ENCODE measurements around the gene ARHGAP26.

ARHGAP26 gene

GRCh38 chr5:142878111-142878510 lies 107.9 kb downstream of the ARHGAP26 start:
- Histone ChIP-seq H3K9ac (ENCODE audit: low read depth, low read length) (no peak overlapping the region), H3K9me3 (ENCODE audit: control insufficient read depth, insufficient read depth, low read length) (no peaks in the 10 kb centered on the region), H3K4me1 (ENCODE audit: insufficient read depth, low read length) (peaks cover 24% of the 10 kb centered on the region), H3K36me3 (ENCODE audit: insufficient read depth, low read length) (no peaks in the 10 kb centered on the region)

- Histone ChIP-seq H3K36me3 (ENCODE audit: insufficient read depth, low read length) (no peaks in the 10 kb centered on the region), H3K9me3 (ENCODE audit: control insufficient read depth, insufficient read depth, low read length) (no peaks in the 10 kb centered on the region), H3K4me1 (ENCODE audit: insufficient read depth, low read length) (peaks cover 18% of the 10 kb centered on the region)
These were observed 108.5 kb downstream of the ARHGAP26 start for GRCh38 chr5:142878638-142879037.

GRCh38 chr5:142881076-142881783 lies 111.1 kb downstream of the ARHGAP26 start:
- H3K9me3 ChIP-seq (ENCODE audit: control insufficient read depth, insufficient read depth, low read length) = no peaks in the 10 kb centered on the region
- H3K4me1 ChIP-seq (ENCODE audit: insufficient read depth, low read length) = peaks cover 18% of the 10 kb centered on the region
- H3K9ac ChIP-seq (ENCODE audit: low read depth, low read length) = no peak overlapping the region
- no peaks in the 10 kb centered on the region for H3K36me3 ChIP-seq (ENCODE audit: insufficient read depth, low read length)

More at GRCh38 chr5:142878638-142879037, 108.5 kb downstream of the ARHGAP26 start:
- H3K9ac ChIP-seq (ENCODE audit: low read depth, low read length) = no peak overlapping the region

- no peaks in the 10 kb centered on the region for H3K9me3 ChIP-seq (ENCODE audit: control insufficient read depth, insufficient read depth, low read length)
- H3K36me3 ChIP-seq (ENCODE audit: insufficient read depth, low read length) = no peaks in the 10 kb centered on the region
- peaks cover 18% of the 10 kb centered on the region for H3K4me1 ChIP-seq (ENCODE audit: insufficient read depth, low read length)
- H3K9ac ChIP-seq (ENCODE audit: low read depth, low read length) = no peak overlapping the region
These were observed 111.6 kb downstream of the ARHGAP26 start for GRCh38 chr5:142881784-142882126.

- Histone ChIP-seq H3K9ac (ENCODE audit: low read depth, low read length) (no peak overlapping the region), H3K4me1 (ENCODE audit: insufficient read depth, low read length) (peaks cover 18% of the 10 kb centered on the region), H3K9me3 (ENCODE audit: control insufficient read depth, insufficient read depth, low read length) (no peaks in the 10 kb centered on the region), H3K36me3 (ENCODE audit: insufficient read depth, low read length) (no peaks in the 10 kb centered on the region)
These were observed 112.8 kb downstream of the ARHGAP26 start for GRCh38 chr5:142883025-142883424.

- Histone ChIP-seq H3K9ac (ENCODE audit: low read depth, low read length) (no peak overlapping the region), H3K4me1 (ENCODE audit: insufficient read depth, low read length) (peaks cover 18% of the 10 kb centered on the region), H3K9me3 (ENCODE audit: control insufficient read depth, insufficient read depth, low read length) (no peaks in the 10 kb centered on the region), H3K36me3 (ENCODE audit: insufficient read depth, low read length) (no peaks in the 10 kb centered on the region)
These were observed 113.3 kb downstream of the ARHGAP26 start for GRCh38 chr5:142883438-142883837.

- H3K9me3 ChIP-seq (ENCODE audit: control insufficient read depth, insufficient read depth, low read length) = no peaks in the 10 kb centered on the region
- no peak overlapping the region for H3K9ac ChIP-seq (ENCODE audit: low read depth, low read length)
- no peaks in the 10 kb centered on the region for H3K36me3 ChIP-seq (ENCODE audit: insufficient read depth, low read length)
- H3K4me1 ChIP-seq (ENCODE audit: insufficient read depth, low read length) = peaks cover 22% of the 10 kb centered on the region
These were observed 113.9 kb downstream of the ARHGAP26 start for GRCh38 chr5:142884029-142884428.

GRCh38 chr5:142886211-142886610 lies 116.0 kb downstream of the ARHGAP26 start:
- Histone ChIP-seq H3K36me3 (ENCODE audit: insufficient read depth, low read length) (no peaks in the 10 kb centered on the region), H3K9ac (ENCODE audit: low read depth, low read length) (no peak overlapping the region), H3K9me3 (ENCODE audit: control insufficient read depth, insufficient read depth, low read length) (no peaks in the 10 kb centered on the region), H3K4me1 (ENCODE audit: insufficient read depth, low read length) (peaks cover 16% of the 10 kb centered on the region)

- no peaks in the 10 kb centered on the region for H3K36me3 ChIP-seq (ENCODE audit: insufficient read depth, low read length)
These were observed 116.8 kb downstream of the ARHGAP26 start for GRCh38 chr5:142886956-142887355.

GRCh38 chr5:142888469-142889085 lies 118.4 kb downstream of the ARHGAP26 start:
- Histone ChIP-seq H3K9ac (ENCODE audit: low read depth, low read length) (no peak overlapping the region), H3K4me1 (ENCODE audit: insufficient read depth, low read length) (peaks cover 4% of the 10 kb centered on the region; the same call in 1 of the 2 replicates), H3K36me3 (ENCODE audit: insufficient read depth, low read length) (no peaks in the 10 kb centered on the region), H3K9me3 (ENCODE audit: control insufficient read depth, insufficient read depth, low read length) (no peaks in the 10 kb centered on the region)

More at GRCh38 chr5:142886956-142887355, 116.8 kb downstream of the ARHGAP26 start:
- Histone ChIP-seq H3K9ac (ENCODE audit: low read depth, low read length) (no peak overlapping the region), H3K9me3 (ENCODE audit: control insufficient read depth, insufficient read depth, low read length) (no peaks in the 10 kb centered on the region), H3K4me1 (ENCODE audit: insufficient read depth, low read length) (peaks cover 8% of the 10 kb centered on the region)

GRCh38 chr5:142892021-142892420 lies 121.8 kb downstream of the ARHGAP26 start:
- H3K9me3 ChIP-seq (ENCODE audit: control insufficient read depth, insufficient read depth, low read length) = no peaks in the 10 kb centered on the region
- H3K4me1 ChIP-seq (ENCODE audit: insufficient read depth, low read length) = peaks cover 20% of the 10 kb centered on the region
- no peak overlapping the region for H3K9ac ChIP-seq (ENCODE audit: low read depth, low read length)
- peaks cover 4% of the 10 kb centered on the region; the same call in 1 of the 2 replicates for H3K36me3 ChIP-seq (ENCODE audit: insufficient read depth, low read length)

- no peaks in the 10 kb centered on the region for H3K9me3 ChIP-seq (ENCODE audit: control insufficient read depth, insufficient read depth, low read length)
- H3K9ac ChIP-seq (ENCODE audit: low read depth, low read length) = no peak overlapping the region
- peaks cover 23% of the 10 kb centered on the region for H3K4me1 ChIP-seq (ENCODE audit: insufficient read depth, low read length)
- H3K36me3 ChIP-seq (ENCODE audit: insufficient read depth, low read length) = peaks cover 4% of the 10 kb centered on the region; the same call in 1 of the 2 replicates
These were observed 124.1 kb downstream of the ARHGAP26 start for GRCh38 chr5:142894315-142894714.

- H3K36me3 ChIP-seq (ENCODE audit: insufficient read depth, low read length) = peaks cover 4% of the 10 kb centered on the region; the same call in 1 of the 2 replicates
- no peak overlapping the region for H3K9ac ChIP-seq (ENCODE audit: low read depth, low read length)
- H3K9me3 ChIP-seq (ENCODE audit: control insufficient read depth, insufficient read depth, low read length) = no peaks in the 10 kb centered on the region
- H3K4me1 ChIP-seq (ENCODE audit: insufficient read depth, low read length) = peaks cover 26% of the 10 kb centered on the region
These were observed 124.6 kb downstream of the ARHGAP26 start for GRCh38 chr5:142894749-142895148.

- peaks cover 4% of the 10 kb centered on the region; the same call in 1 of the 2 replicates for H3K36me3 ChIP-seq (ENCODE audit: insufficient read depth, low read length)
- H3K9me3 ChIP-seq (ENCODE audit: control insufficient read depth, insufficient read depth, low read length) = no peaks in the 10 kb centered on the region
- H3K4me1 ChIP-seq (ENCODE audit: insufficient read depth, low read length) = peaks cover 41% of the 10 kb centered on the region
- no peak overlapping the region for H3K9ac ChIP-seq (ENCODE audit: low read depth, low read length)
These were observed 126.3 kb downstream of the ARHGAP26 start for GRCh38 chr5:142896325-142897007.
